Osteocyte (in vitro differentiated cells): ENCODE measurements around the gene FSTL4. TPM values are rescaled to one million over a fixed set of nuclear protein-coding genes. Genes with fewer than 3 reads are reported as not detected.

Experiments
- DNase-seq: peaks from one replicate; pipeline ENCODE4 v3.0.0; 2021; ENCODE audit warnings: mixed read lengths; ENCODE audit not compliant: unreplicated experiment; ENCODE audit errors: extremely low spot score
- H3K27ac Mint-ChIP-seq: one replicate; pipeline ENCODE4 v1.8.0; 2021; ENCODE audit warnings: mild to moderate bottlenecking, mixed read lengths; ENCODE audit not compliant: unreplicated experiment
- H3K27me3 Mint-ChIP-seq: one replicate; pipeline ENCODE4 v1.8.0; 2021; ENCODE audit warnings: mixed read lengths; ENCODE audit not compliant: unreplicated experiment
- H3K36me3 Mint-ChIP-seq: one replicate; pipeline ENCODE4 v1.8.0; 2021; ENCODE audit warnings: mixed read lengths; ENCODE audit not compliant: unreplicated experiment
- H3K4me1 Mint-ChIP-seq: one replicate; pipeline ENCODE4 v1.8.0; 2021; ENCODE audit warnings: mixed read lengths; ENCODE audit not compliant: unreplicated experiment
- H3K4me3 Mint-ChIP-seq: one replicate; pipeline ENCODE4 v1.8.0; 2021; ENCODE audit warnings: mild to moderate bottlenecking, moderate library complexity, mixed read lengths; ENCODE audit not compliant: unreplicated experiment
- H3K9me3 Mint-ChIP-seq: one replicate; pipeline ENCODE4 v1.8.0; 2021; ENCODE audit warnings: mixed read lengths; ENCODE audit not compliant: unreplicated experiment
- total RNA-seq: library from RNA; stranded (reverse); gene quantifications from 2 replicates; pipeline ENCODE4 v1.2.1, GENCODE V29; 2021
- TF ChIP-seq, protein P1 (sequence below): fragments of 200-600 bp; sonication (generic); IDR thresholded peaks from 2 replicates; pipeline ENCODE4 v1.5.0; 2021; ENCODE audit warnings: antibody characterized with exemption, mild to moderate bottlenecking, moderate library complexity

FSTL4 gene
- total RNA-seq, 1 donor from 2014 or later, result not detected

DNA sequence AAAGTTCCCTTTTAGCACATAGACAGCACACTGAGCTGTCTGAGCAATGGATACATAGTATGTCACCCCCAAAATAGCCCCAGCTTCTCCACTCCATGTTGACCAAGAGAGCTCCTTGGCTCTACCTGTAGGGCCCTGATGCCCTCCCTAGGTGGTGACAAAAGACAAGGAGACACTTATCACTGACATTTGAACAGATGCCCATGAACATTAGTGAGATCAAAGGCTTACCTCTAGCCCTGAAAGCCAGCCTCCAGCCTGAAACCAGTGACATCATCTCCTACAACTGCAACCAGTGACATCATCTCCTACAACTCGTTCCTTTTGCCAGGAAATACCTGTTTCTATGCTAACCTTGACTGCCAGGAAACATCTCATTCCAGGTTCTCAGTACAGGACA lies 122.7 kb downstream of the FSTL4 start:
- Mint-ChIP-seq H3K9me3 (peaks cover 10% of the 10 kb centered on the region), H3K36me3 (no peaks in the 10 kb centered on the region), H3K4me1 (no peaks in the 10 kb centered on the region), H3K27ac (no peak overlapping the region), H3K4me3 (no peak overlapping the region), H3K27me3 (peaks cover 8% of the 10 kb centered on the region)
- DNase-seq, result peak; percentile 36
- TF ChIP-seq, protein P1, sequence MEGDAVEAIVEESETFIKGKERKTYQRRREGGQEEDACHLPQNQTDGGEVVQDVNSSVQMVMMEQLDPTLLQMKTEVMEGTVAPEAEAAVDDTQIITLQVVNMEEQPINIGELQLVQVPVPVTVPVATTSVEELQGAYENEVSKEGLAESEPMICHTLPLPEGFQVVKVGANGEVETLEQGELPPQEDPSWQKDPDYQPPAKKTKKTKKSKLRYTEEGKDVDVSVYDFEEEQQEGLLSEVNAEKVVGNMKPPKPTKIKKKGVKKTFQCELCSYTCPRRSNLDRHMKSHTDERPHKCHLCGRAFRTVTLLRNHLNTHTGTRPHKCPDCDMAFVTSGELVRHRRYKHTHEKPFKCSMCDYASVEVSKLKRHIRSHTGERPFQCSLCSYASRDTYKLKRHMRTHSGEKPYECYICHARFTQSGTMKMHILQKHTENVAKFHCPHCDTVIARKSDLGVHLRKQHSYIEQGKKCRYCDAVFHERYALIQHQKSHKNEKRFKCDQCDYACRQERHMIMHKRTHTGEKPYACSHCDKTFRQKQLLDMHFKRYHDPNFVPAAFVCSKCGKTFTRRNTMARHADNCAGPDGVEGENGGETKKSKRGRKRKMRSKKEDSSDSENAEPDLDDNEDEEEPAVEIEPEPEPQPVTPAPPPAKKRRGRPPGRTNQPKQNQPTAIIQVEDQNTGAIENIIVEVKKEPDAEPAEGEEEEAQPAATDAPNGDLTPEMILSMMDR, result no peak

DNA sequence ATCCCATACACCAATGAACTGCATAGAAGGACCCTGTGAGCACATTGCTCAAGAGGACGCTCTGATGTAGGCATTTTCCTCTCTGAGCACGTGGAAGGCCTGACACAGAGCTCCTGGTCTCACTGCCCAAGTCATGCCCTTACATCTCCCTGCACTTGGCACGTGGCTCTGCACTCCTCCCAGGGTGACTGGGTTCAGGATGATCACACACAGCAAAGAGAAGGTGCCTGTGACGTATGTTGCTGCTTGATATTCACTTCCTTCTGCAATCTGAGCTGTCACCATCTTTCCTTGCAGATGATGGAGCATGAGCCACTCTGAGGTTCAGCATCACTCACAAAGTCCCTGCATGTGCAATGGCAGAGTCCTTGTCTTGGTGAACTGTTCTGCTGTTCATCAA lies 125.2 kb downstream of the FSTL4 start:
- H3K9me3 Mint-ChIP-seq, result peaks cover 10% of the 10 kb centered on the region
- H3K27me3 Mint-ChIP-seq, result peaks cover 8% of the 10 kb centered on the region
- TF ChIP-seq, protein P1, result no peak
- H3K27ac Mint-ChIP-seq, result no peak overlapping the region
- no peaks in the 10 kb centered on the region for H3K36me3 Mint-ChIP-seq
- no peak overlapping the region for H3K4me3 Mint-ChIP-seq
- DNase-seq, result no peak
- H3K4me1 Mint-ChIP-seq, result no peaks in the 10 kb centered on the region

DNA sequence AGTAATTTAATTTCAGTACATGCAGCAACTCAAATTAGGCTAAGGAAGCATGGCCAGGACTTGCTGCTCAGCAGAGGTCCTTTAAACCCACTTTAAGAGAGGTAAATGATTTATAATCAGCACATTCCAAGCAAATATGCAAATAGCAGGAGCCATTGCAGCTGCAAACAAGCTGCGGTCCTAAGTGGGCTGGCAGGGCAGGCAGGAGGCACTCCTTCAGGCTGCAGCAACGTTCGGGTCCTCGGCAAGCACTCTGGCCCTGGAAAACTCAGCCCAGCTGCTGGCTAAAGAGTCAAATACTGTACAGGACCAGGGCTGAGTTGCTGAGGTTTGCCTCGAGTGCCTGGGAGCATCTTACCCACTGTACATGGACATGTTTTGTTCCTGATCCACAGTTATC lies 126.9 kb downstream of the FSTL4 start:
- Mint-ChIP-seq H3K4me1 (no peaks in the 10 kb centered on the region), H3K4me3 (no peak overlapping the region), H3K27me3 (peaks cover 8% of the 10 kb centered on the region), H3K9me3 (peaks cover 7% of the 10 kb centered on the region), H3K36me3 (no peaks in the 10 kb centered on the region), H3K27ac (no peak overlapping the region)
- no peak for DNase-seq
- TF ChIP-seq, protein P1, result no peak

DNA sequence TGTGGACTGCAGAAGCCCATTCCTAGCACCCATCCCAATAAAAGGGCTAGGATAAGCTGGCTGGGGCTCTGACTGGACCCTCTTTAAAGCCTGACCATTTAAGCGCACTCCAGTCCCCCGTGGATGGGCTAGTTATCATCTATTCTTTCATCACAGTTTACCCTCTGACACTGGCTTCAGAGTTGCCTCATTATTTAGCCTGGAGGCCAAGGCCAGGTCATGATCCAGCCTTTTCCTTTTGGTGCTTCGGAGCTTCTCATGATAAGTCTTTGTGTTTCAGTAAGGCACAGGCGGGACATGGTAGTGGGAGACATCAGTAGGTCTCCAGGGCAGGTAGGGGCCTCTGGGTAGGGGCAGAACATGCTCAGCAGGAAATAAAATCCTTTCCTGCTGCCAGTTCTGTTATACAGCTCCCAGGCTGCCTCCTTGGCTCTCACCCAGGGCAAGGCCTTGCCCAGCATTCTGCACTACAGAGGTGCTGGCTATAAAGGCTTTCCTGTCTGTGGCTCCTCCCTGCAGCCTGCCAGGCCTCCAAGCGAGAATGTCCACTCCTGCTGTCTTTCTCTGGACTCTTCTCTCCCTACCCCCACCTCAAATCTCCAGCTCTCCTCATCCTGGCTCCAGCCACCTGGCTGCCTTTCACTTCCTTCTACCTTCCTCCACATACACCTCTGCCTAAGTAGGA lies 128.8 kb downstream of the FSTL4 start:
- Mint-ChIP-seq H3K9me3 (no peaks in the 10 kb centered on the region), H3K36me3 (no peaks in the 10 kb centered on the region), H3K27ac (no peak overlapping the region), H3K4me1 (no peaks in the 10 kb centered on the region), H3K27me3 (peaks cover 8% of the 10 kb centered on the region), H3K4me3 (no peak overlapping the region)
- DNase-seq, result peak; percentile 65
- TF ChIP-seq, protein P1, result no peak

DNA sequence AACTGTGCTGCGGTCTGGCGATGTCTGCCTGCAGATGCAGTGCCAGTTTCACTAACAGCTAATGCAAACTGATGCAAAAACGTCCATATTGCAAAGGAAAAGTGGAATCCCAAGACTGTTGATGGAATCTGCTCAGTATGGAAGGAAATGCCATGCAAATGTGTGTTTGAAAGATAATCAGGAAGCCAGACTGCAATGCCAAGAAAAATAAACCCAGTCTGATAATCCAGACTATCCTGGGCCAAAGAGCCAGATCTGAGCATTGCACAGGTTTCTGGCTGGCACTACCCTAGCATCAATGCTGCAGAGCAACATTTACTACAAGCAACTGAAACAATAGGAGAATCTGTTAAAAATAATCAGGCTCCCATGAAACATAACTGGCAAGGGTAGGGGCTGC lies 130.3 kb downstream of the FSTL4 start:
- DNase-seq, result no peak
- Mint-ChIP-seq H3K4me1 (no peaks in the 10 kb centered on the region), H3K27ac (no peak overlapping the region), H3K27me3 (peaks cover 2% of the 10 kb centered on the region), H3K4me3 (no peak overlapping the region), H3K9me3 (no peaks in the 10 kb centered on the region), H3K36me3 (no peaks in the 10 kb centered on the region)
- TF ChIP-seq, protein P1, result no peak
